Kidney epithelial cell (primary cell): ENCODE measurements around the gene HSPA8. TPM values are rescaled to one million over a fixed set of nuclear protein-coding genes. Genes with fewer than 3 reads are reported as not detected.

Experiments
- DNase-seq: peaks from one replicate; pipeline ENCODE4 v3.0.0-alpha.2; 2010; ENCODE audit warnings: low read depth
- H3K27me3 ChIP-seq: 2 replicates; pipeline ENCODE4 v1.6.0; 2011; ENCODE audit warnings: low read length; ENCODE audit not compliant: control insufficient read depth, insufficient read depth
- H3K36me3 ChIP-seq: 2 replicates; pipeline ENCODE4 v1.5.1; 2011; ENCODE audit warnings: low read length; ENCODE audit not compliant: control insufficient read depth, insufficient read depth
- H3K4me3 ChIP-seq: 2 replicates; pipeline ENCODE4 v1.5.1; 2011; ENCODE audit warnings: low read depth, mild to moderate bottlenecking, control low read depth, low read length
- total RNA-seq: library from RNA; depleted of rRNA; stranded (reverse); fragments of >200 nt; gene quantifications from 2 replicates; pipeline ENCODE4 v1.2.3, GENCODE V29; 2015
- TF ChIP-seq, protein P1 (sequence below): IDR thresholded peaks from 2 replicates; pipeline ENCODE4 v1.5.1; 2011; ENCODE audit warnings: mild to moderate bottlenecking, moderate library complexity, low read length, control low read depth, inconsistent platforms; ENCODE audit not compliant: insufficient read depth, poor library complexity, severe bottlenecking

Gene HSPA8
- total RNA-seq, 1 donor from 2014 or later = 1,738 TPM

GRCh38 chr11:123041185-123041584, 20.8 kb downstream of the HSPA8 start:
- Histone ChIP-seq H3K36me3 (no peaks in the 10 kb centered on the region), H3K27me3 (no peaks in the 10 kb centered on the region), H3K4me3 (no peak overlapping the region)
- TF ChIP-seq, protein P1, sequence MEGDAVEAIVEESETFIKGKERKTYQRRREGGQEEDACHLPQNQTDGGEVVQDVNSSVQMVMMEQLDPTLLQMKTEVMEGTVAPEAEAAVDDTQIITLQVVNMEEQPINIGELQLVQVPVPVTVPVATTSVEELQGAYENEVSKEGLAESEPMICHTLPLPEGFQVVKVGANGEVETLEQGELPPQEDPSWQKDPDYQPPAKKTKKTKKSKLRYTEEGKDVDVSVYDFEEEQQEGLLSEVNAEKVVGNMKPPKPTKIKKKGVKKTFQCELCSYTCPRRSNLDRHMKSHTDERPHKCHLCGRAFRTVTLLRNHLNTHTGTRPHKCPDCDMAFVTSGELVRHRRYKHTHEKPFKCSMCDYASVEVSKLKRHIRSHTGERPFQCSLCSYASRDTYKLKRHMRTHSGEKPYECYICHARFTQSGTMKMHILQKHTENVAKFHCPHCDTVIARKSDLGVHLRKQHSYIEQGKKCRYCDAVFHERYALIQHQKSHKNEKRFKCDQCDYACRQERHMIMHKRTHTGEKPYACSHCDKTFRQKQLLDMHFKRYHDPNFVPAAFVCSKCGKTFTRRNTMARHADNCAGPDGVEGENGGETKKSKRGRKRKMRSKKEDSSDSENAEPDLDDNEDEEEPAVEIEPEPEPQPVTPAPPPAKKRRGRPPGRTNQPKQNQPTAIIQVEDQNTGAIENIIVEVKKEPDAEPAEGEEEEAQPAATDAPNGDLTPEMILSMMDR = no peak
- DNase-seq = no peak

DNA sequence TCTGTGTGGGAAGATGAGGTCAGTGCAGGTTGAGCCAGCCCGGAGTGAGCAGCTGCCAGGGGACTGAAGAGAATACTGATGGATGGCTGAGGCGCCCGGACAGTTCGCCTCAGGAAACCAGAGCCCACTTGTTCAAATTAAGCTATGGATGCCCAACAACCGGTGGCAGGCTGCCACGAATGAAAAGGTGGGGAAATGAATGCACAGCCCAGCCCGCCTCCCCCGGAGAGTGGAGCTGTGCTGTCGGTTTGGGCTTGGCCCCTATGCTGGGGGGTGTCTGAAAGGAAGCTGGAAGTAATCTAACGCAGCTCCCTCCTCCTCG, 21.9 kb downstream of the HSPA8 start:
- TF ChIP-seq, protein P1 = no peak
- no peak for DNase-seq
- H3K27me3 ChIP-seq = no peaks in the 10 kb centered on the region
- H3K4me3 ChIP-seq = no peak overlapping the region
- no peaks in the 10 kb centered on the region for H3K36me3 ChIP-seq

DNA sequence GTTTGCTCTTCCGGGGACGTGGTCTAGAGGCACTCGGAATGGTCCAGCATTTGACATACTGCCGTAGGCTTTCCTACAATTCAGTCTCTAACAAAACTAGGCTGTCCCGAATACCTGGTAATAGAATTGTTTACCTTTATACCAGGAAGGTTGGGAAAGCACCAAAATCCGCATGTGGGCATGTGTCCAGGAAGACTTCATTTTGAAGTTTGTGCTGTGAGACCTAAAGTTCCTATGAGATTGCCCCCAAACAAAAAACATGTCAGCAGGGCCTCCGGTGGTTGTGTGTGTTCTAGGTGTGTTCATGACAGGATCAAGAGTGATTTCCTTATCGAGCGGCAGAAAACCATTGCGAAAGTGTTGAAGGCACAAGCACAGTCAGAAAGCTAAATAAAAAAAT, 26.1 kb downstream of the HSPA8 start:
- TF ChIP-seq, protein P1 = no peak
- Histone ChIP-seq H3K27me3 (no peaks in the 10 kb centered on the region), H3K36me3 (no peaks in the 10 kb centered on the region), H3K4me3 (no peak overlapping the region)
- DNase-seq = no peak

DNA sequence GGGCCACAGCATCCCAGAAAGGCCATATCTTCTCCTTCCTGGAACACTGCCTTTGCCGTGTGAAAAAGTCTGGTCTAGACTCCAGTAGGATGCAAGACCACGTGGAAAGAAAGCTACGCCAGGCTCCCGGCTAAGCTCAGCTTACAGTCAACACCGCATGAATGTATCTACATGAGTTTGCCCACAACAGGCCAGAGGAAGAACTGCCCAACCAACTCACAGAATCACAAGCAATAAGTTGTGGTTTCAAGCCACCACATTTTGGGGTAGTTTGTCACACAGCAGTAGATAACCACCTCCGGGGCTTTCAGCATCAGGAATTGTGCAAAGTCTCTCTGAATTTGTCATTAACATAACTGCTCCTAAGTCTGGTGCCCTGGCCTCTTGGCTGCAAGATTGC, 27.3 kb downstream of the HSPA8 start:
- Histone ChIP-seq H3K36me3 (no peaks in the 10 kb centered on the region), H3K27me3 (no peaks in the 10 kb centered on the region), H3K4me3 (no peak overlapping the region)
- no peak for DNase-seq
- TF ChIP-seq, protein P1 = no peak

GRCh38 chr11:123033895-123034294, 28.0 kb downstream of the HSPA8 start:
- Histone ChIP-seq H3K27me3 (no peaks in the 10 kb centered on the region), H3K4me3 (no peak overlapping the region), H3K36me3 (no peaks in the 10 kb centered on the region)
- TF ChIP-seq, protein P1 = peak; percentile 29
- DNase-seq = no peak

GRCh38 chr11:123030517-123030916, 31.4 kb downstream of the HSPA8 start:
- no peaks in the 10 kb centered on the region for H3K36me3 ChIP-seq
- no peak for DNase-seq
- H3K4me3 ChIP-seq = no peak overlapping the region
- no peaks in the 10 kb centered on the region for H3K27me3 ChIP-seq
- TF ChIP-seq, protein P1 = no peak
